HEK293T (cell line): ENCODE data around the gene KCNQ5.

Experiments used
- CTCF ChIA-PET: fragments of 350-600 bp; formaldehyde crosslinking; extraction: SDS; loops from one replicate; lab custom pipeline; 2021; ENCODE audit warnings: antibody characterized with exemption, inconsistent platforms; lab: Yijun Ruan, JAX
- POLR2A ChIA-PET: fragments of 350-600 bp; formaldehyde crosslinking; extraction: SDS; loops from one replicate; lab custom pipeline; 2020; ENCODE audit warnings: antibody characterized with exemption, inconsistent platforms; lab: Yijun Ruan, JAX
- DNase-seq: peaks from one replicate; pipeline ENCODE4 v3.0.0; 2012; ENCODE audit warnings: mixed read lengths; ENCODE audit errors: extremely low spot score
- ARNT ChIP-seq: fragments of 450-650 bp; IDR thresholded peaks from 2 replicates; pipeline ENCODE4 v1.6.1; 2017; ENCODE audit warnings: mild to moderate bottlenecking
- BHLHE40 ChIP-seq: fragments of 450-650 bp; IDR thresholded peaks from 2 replicates; pipeline ENCODE4 v1.6.1; 2016; ENCODE audit warnings: mild to moderate bottlenecking, moderate library complexity, borderline replicate concordance
- CTBP1 ChIP-seq: fragments of 450-650 bp; IDR thresholded peaks from 2 replicates; pipeline ENCODE4 v1.6.1; 2016; ENCODE audit warnings: borderline replicate concordance
- ELF4 ChIP-seq: fragments of 450-650 bp; IDR thresholded peaks from 2 replicates; pipeline ENCODE4 v1.6.1; 2017; ENCODE audit warnings: antibody characterized with exemption
- FOXA1 ChIP-seq: fragments of 450-650 bp; IDR thresholded peaks from 2 replicates; pipeline ENCODE4 v1.6.1; 2016; ENCODE audit warnings: mild to moderate bottlenecking
- FOXK2 ChIP-seq: fragments of 450-650 bp; IDR thresholded peaks from 2 replicates; pipeline ENCODE4 v1.6.1; 2016; ENCODE audit warnings: mild to moderate bottlenecking
- FOXM1 ChIP-seq: fragments of 450-650 bp; IDR thresholded peaks from 2 replicates; pipeline ENCODE4 v1.6.1; 2017; ENCODE audit warnings: mild to moderate bottlenecking, borderline replicate concordance
- HDGF ChIP-seq: fragments of 450-650 bp; IDR thresholded peaks from 2 replicates; pipeline ENCODE4 v1.6.1; 2017; ENCODE audit warnings: antibody characterized with exemption, borderline replicate concordance
- L3MBTL2 ChIP-seq: fragments of 450-650 bp; conservative IDR thresholded peaks from 2 replicates; pipeline ENCODE4 v1.6.1; 2016; ENCODE audit warnings: mild to moderate bottlenecking
- LEF1 ChIP-seq: fragments of 450-650 bp; IDR thresholded peaks from 2 replicates; pipeline ENCODE4 v1.6.1; 2017; ENCODE audit warnings: mild to moderate bottlenecking, borderline replicate concordance
- NFRKB ChIP-seq: fragments of 450-650 bp; IDR thresholded peaks from 2 replicates; pipeline ENCODE4 v1.6.1; 2016; ENCODE audit warnings: mild to moderate bottlenecking, moderate library complexity
- SP1 ChIP-seq: fragments of 450-650 bp; IDR thresholded peaks from 2 replicates; pipeline ENCODE4 v1.6.1; 2017
- SUZ12 ChIP-seq: fragments of 450-650 bp; IDR thresholded peaks from 2 replicates; pipeline ENCODE4 v1.6.1; 2016; ENCODE audit warnings: mild to moderate bottlenecking
- TARDBP ChIP-seq: fragments of 450-650 bp; IDR thresholded peaks from 2 replicates; pipeline ENCODE4 v1.6.1; 2016
- ZNF384 ChIP-seq: fragments of 450-650 bp; IDR thresholded peaks from 2 replicates; pipeline ENCODE4 v1.6.1; 2016
- TF ChIP-seq, protein P1 (sequence below): fragments of 450-650 bp; IDR thresholded peaks from 2 replicates; pipeline ENCODE4 v1.6.1; 2016

KCNQ5 gene

DNA sequence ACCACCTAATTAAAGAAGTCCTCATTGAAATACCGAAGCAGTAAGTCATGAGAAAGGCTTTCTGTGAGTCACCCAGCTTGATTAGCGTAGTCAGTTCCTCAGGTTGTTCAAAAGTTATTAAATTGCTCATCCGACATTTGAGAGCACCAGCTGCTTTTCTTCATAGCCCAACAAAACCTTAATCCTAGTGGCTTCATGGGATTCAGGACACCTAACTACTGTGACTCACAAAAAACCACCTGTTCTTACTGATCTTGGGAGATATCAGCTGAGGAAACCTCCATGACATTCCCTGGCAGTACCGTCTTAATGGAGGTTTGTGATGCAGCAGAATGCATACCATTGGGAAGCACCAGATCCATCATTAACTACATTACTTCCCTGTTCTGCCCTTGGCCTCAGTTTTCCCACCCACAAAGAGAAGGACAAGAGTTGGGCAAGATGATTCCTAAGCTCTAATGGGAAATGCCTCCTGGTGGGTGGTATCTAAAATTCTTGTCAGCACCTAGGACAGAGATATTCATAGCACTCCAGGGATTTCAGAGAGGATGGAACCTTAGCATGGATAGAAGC is 499.6 kb downstream of the KCNQ5 start:
- TF ChIP-seq BHLHE40 (no peak), LEF1 (no peak), SP1 (no peak), FOXK2 (no peak), NFRKB (no peak), FOXM1 (no peak), HDGF (no peak), ARNT (no peak), FOXA1 (no peak), SUZ12 (no peak), CTBP1 (no peak), ELF4 (no peak)
- TF ChIP-seq, protein P1, sequence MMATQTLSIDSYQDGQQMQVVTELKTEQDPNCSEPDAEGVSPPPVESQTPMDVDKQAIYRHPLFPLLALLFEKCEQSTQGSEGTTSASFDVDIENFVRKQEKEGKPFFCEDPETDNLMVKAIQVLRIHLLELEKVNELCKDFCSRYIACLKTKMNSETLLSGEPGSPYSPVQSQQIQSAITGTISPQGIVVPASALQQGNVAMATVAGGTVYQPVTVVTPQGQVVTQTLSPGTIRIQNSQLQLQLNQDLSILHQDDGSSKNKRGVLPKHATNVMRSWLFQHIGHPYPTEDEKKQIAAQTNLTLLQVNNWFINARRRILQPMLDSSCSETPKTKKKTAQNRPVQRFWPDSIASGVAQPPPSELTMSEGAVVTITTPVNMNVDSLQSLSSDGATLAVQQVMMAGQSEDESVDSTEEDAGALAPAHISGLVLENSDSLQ = no peak
- CTCF ChIA-PET = interaction anchor here (0.6 to 0.7 kb wide), 2 partner anchors 299 to 505 kb away, joined by 3 to 4 read pairs; no protein-coding TSS in a partner anchor
- POLR2A ChIA-PET = no interaction called here
- DNase-seq = no peak

DNA sequence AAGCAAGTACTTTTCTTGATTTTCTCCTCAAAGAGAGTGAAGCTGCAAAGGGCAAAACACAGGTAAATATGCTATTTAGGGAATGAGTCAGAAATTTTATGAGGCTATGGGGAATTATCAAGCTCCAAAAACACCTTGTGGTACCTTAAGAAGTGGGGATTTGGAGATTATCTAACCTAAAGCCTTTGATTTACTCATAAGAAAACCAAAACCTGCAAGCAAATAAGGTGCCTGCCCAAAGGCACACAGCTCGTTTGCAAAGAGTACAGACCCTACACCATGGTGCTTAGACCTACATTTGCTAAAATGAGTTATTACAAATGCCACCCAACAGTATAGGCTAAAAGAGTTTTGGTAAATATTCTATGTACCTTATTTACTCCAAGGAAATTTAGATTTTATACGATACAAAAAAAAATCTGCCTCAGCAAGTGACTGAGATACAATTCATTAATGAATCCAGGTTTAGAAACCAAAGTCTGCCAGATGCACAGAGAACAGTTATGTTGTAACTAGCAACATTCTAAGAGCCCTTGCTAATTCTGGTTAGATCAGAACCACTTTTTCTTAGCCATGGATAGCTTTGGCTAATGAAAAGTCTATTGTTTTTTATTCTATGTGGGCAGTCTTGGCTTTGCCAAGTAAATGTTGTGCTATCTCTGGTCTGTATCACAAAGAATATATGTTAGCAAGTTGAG is 501.9 kb downstream of the KCNQ5 start:
- no peak for TF ChIP-seq SP1
- no peak for TF ChIP-seq TARDBP
- no peak for TF ChIP-seq HDGF
- no peak for TF ChIP-seq FOXM1
- TF ChIP-seq NFRKB = no peak
- TF ChIP-seq ELF4 = no peak
- no peak for TF ChIP-seq LEF1
- ChIA-PET CTCF (interaction anchor here (1.2 kb wide), 1 partner anchor 499 kb away, joined by 3 read pairs; no protein-coding TSS in a partner anchor), POLR2A (no interaction called here)
- no peak for DNase-seq

DNA sequence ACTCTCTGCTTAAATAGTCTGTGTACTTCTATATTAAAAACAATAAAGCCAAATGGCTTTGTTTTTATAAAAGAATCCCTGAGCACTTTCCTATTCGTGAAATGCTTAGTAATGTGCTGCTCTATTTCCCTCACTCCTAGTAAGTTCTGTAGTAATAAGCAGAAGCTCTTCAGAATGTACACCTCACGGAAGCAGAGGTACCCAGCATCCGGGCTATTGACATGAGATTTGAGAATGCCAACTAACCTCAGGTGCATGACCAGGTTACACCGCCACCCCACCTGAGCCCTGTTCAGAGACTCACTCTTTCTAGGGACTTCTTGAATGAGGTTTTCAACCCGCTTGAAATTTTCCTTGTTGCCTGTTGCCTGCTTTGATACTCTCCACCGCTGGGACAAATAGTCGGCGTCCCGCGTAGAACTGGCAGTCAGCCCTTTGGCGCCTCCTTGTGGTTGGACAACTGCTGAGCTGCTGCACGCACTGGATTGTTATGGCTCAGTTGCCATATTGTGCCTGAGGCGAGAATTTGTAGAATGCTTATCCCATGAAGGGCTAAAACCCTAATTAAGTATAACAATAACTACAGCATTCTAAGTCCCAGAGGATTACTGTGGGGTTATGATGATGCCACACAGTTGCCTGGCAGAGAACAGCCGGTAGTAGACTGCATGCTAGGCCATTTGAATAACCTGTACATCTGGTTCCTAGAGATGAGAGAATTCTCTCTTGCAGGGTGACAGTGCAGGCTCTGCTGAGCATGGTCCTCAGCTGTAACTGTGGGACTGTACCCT is 508.0 kb downstream of the KCNQ5 start:
- DNase-seq = peak; percentile 83
- CTCF ChIA-PET = interaction anchor here (1.0 to 3.5 kb wide), 6 partner anchors 505 to 720 kb away, joined by 3 to 31 read pairs (median 5); no protein-coding TSS in a partner anchor
- POLR2A ChIA-PET = no interaction called here
- TF ChIP-seq SUZ12 (no peak), TARDBP (no peak), CTBP1 (no peak)

DNA sequence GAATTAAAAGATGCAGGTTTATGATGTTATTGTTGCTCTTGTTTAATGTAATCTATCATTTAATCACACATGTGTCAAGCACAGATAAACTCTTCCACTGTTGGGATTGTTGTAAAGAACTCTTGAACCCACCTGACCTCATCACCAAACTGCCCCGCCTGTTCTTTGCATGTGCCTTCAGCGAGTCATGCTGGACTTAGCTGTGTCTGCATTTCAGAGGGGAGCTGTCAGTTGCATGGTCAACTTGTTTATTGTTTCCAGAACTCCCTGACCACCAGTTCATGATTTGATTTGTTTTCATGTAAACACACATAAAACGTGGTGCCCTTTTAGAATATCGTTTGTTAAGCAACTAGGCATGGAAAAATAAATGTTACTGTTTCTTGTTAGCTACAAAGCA is 509.8 kb downstream of the KCNQ5 start:
- no peak for DNase-seq
- ChIA-PET CTCF (interaction anchor here (0.5 to 3.5 kb wide), 2 partner anchors 499 to 516 kb away, joined by 3 to 31 read pairs; no protein-coding TSS in a partner anchor), POLR2A (no interaction called here)
- no peak for TF ChIP-seq FOXM1
- no peak for TF ChIP-seq BHLHE40
- TF ChIP-seq L3MBTL2 = no peak
- TF ChIP-seq CTBP1 = no peak

DNA sequence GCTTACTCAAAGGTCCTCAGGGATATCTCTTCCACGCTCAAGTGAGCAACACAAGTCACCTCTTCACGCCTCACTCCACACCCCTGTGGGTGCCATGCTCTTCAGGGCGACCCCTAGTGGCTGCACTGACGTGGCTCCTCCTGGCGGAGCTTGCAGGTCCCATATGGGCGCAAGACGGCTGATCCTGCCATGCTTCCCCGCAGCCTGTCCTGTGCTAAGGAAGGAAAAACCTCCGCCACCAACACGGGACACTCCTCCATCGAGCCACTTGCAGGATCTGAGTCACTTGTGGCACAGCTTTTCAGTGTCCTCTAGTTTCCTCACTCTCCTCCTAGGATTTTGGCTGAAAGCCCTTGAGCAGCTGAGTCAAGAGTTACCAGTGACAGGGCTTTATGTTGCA is 512.7 kb downstream of the KCNQ5 start:
- TF ChIP-seq TARDBP (no peak), CTBP1 (no peak), SP1 (no peak), L3MBTL2 (no peak), ARNT (no peak), ELF4 (no peak), HDGF (no peak), NFRKB (no peak), BHLHE40 (no peak)
- POLR2A ChIA-PET = interaction anchor here (0.6 kb wide), 1 partner anchor 52 kb away, joined by 3 read pairs; no protein-coding TSS in a partner anchor
- peak; percentile 11 for DNase-seq
- CTCF ChIA-PET = interaction anchor here (0.6 to 1.6 kb wide), 2 partner anchors 518 to 568 kb away, joined by 3 to 7 read pairs; no protein-coding TSS in a partner anchor

DNA sequence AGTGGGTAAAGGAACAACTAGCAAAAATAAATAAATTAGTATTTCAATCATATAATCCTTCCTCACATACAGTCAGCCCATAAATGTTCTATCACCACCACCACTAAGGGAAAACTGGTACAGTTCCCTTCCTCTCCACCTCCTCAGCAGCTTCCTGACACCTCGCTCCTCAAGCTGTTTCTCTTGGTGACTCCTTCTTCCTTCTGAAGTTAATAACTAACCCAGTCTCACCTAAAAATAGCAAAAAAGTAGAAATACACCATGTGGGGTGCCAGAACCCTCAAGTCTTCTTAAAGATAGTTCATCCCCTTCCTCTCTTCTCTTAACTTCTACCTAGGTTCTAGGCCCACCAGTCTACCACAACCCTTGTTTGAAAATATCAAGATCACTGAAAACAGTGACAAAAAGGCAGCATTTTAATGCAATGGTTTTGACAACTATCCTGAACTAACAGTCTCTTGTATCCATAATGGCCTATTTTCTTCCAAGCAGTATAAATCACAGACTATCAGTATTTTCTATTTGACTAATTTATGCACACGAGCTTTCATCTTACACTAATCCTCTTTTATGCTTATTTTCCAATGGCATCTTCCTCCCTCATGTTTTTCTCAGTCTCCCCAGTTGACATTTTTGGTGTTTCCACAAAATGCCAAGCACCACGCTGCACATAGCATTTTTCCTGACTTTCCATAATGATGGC is 518.0 kb downstream of the KCNQ5 start:
- ChIA-PET CTCF (no interaction called here), POLR2A (no interaction called here)
- TF ChIP-seq BHLHE40 = no peak
- no peak for TF ChIP-seq ARNT
- TF ChIP-seq ZNF384 = no peak
- no peak for TF ChIP-seq FOXK2
- TF ChIP-seq TARDBP = no peak
- TF ChIP-seq, protein P1 = no peak
- TF ChIP-seq FOXM1 = no peak
- TF ChIP-seq NFRKB = no peak
- TF ChIP-seq ELF4 = no peak
- TF ChIP-seq HDGF = no peak
- no peak for TF ChIP-seq LEF1
- TF ChIP-seq L3MBTL2 = no peak
- no peak for TF ChIP-seq SP1
- TF ChIP-seq FOXA1 = no peak
- TF ChIP-seq CTBP1 = no peak
- no peak for TF ChIP-seq SUZ12
- DNase-seq = no peak
